ENCODE measurements around the gene LYZL1.
"Not testable (repeated sequence)": the region's sequence is repeated elsewhere in the genome, so short reads cannot be mapped to it uniquely, and the experiment has no call there.

The LYZL1 gene

DNA sequence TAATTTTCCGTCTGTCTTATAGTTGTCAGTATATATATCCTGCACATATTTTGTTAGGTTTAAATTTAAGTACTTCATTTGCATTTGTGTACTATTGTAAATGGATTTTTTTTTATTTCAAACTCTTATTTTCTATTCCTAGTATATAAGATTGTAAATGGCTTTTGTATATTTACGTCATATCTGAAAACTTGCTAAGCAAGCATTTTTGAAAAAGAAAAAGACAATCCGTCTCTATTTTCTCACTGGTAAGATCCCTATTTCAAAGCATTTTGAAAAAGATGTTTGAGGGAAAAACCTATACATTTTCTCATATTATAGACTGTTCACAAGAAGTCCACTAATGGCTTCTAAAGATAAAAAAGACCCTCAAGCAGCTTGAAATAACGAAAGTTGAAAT, 1.2 kb upstream of the LYZL1 start:
- H3K4me2 ChIP-seq (ENCODE audit: low read length) = no peak overlapping the region
- H4K20me1 ChIP-seq (ENCODE audit: insufficient read depth, low read length) = no peaks in the 10 kb centered on the region
- no peak overlapping the region for H3K4me3 ChIP-seq (ENCODE audit: low read depth, low read length, poor library complexity, severe bottlenecking)
- H2AFZ ChIP-seq (ENCODE audit: low read length) = no peak overlapping the region
- H3K79me2 ChIP-seq (ENCODE audit: insufficient read depth, low read length) = no peaks in the 10 kb centered on the region
- H3K27me3 ChIP-seq (ENCODE audit: insufficient read depth, low read length) = no peaks in the 10 kb centered on the region
- H3K9ac ChIP-seq (ENCODE audit: low read length) = no peak overlapping the region
- no peaks in the 10 kb centered on the region for H3K9me3 ChIP-seq (ENCODE audit: low read length)
- no peak overlapping the region for H3K27ac ChIP-seq (ENCODE audit: low read depth, low read length, poor library complexity, severe bottlenecking)
- no peaks in the 10 kb centered on the region for H3K4me1 ChIP-seq (ENCODE audit: insufficient read depth, low read length, severe bottlenecking)
- no peaks in the 10 kb centered on the region for H3K36me3 ChIP-seq (ENCODE audit: insufficient read depth, low read length)
- TF ChIP-seq EZH2 (IDR thresholded peaks at IDR 0.05; ENCODE audit: borderline replicate concordance, low read length) = no peak
- TF ChIP-seq, protein P1, sequence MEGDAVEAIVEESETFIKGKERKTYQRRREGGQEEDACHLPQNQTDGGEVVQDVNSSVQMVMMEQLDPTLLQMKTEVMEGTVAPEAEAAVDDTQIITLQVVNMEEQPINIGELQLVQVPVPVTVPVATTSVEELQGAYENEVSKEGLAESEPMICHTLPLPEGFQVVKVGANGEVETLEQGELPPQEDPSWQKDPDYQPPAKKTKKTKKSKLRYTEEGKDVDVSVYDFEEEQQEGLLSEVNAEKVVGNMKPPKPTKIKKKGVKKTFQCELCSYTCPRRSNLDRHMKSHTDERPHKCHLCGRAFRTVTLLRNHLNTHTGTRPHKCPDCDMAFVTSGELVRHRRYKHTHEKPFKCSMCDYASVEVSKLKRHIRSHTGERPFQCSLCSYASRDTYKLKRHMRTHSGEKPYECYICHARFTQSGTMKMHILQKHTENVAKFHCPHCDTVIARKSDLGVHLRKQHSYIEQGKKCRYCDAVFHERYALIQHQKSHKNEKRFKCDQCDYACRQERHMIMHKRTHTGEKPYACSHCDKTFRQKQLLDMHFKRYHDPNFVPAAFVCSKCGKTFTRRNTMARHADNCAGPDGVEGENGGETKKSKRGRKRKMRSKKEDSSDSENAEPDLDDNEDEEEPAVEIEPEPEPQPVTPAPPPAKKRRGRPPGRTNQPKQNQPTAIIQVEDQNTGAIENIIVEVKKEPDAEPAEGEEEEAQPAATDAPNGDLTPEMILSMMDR (IDR thresholded peaks at IDR 0.05; ENCODE audit: low read length) = no peak
- H3F3A ChIP-seq (ENCODE audit: insufficient read depth, low read length) = no peaks in the 10 kb centered on the region
- no peaks in the 10 kb centered on the region for H3K9me2 ChIP-seq (ENCODE audit: low read depth, low read length)

DNA sequence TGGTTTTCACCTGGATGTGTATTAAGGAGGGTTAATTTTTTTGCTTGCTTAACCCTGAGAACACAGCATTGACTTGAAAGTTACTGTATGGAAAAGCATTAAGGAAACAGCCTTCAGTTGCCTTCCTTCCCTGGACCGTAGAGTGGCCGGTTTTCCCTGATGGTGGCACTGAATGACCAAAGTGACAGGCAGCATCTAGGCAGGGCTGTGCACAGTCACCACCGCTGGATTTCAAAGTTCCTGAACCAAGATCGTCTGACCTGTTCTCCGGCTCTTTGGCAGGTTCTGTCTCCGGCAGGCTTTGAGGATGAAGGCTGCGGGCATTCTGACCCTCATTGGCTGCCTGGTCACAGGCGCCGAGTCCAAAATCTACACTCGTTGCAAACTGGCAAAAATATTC, 2.7 kb downstream of the LYZL1 start:
- H3K36me3 ChIP-seq (ENCODE audit: insufficient read depth, low read length); H3K9me3 ChIP-seq (ENCODE audit: low read length); H3K27me3 ChIP-seq (ENCODE audit: insufficient read depth, low read length); H3K27ac ChIP-seq (ENCODE audit: low read depth, low read length, poor library complexity, severe bottlenecking); H3K4me2 ChIP-seq (ENCODE audit: low read length); H3K79me2 ChIP-seq (ENCODE audit: insufficient read depth, low read length); H3K9me2 ChIP-seq (ENCODE audit: low read depth, low read length); H2AFZ ChIP-seq (ENCODE audit: low read length); H3K4me1 ChIP-seq (ENCODE audit: insufficient read depth, low read length, severe bottlenecking); H3K4me3 ChIP-seq (ENCODE audit: low read depth, low read length, poor library complexity, severe bottlenecking); H3K9ac ChIP-seq (ENCODE audit: low read length); H3F3A ChIP-seq (ENCODE audit: insufficient read depth, low read length); H4K20me1 ChIP-seq (ENCODE audit: insufficient read depth, low read length): not testable (repeated sequence)

DNA sequence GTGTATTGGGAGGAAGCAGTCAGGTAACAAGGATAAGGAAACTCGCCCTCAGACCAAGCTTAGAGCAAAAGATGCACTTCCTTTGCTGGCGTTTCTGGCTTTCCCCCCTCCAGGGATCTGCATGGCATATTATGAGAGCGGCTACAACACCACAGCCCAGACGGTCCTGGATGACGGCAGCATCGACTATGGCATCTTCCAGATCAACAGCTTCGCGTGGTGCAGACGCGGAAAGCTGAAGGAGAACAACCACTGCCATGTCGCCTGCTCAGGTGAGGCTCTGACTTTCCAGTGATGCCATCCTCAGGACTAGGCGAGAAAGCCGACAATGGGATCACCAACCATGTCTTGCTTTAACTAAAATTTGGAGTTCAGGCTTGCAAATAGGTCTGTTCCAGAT, 3.5 kb downstream of the LYZL1 start:
- H3K27ac ChIP-seq (ENCODE audit: low read depth, low read length, poor library complexity, severe bottlenecking); H3K27me3 ChIP-seq (ENCODE audit: insufficient read depth, low read length): not testable (repeated sequence)

DNA sequence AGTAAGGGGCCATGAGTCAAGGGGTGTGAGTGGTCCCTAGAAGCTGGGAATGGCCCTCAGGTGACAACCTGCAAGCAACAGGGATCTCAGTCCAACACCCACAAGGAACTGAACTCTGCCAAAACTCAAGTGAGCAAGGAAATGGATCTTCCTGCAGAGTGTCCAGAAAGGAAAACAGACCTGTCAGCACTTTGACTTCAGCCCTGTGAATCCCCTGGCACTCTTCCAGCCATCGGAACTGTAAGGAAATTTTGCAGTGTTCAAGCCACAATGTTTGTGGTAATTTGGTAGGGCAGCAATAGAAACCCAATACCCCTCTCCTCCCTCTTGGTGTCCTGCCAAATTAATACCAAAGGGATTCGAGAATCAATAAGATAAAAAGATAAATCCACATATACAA, 6.9 kb downstream of the LYZL1 start:
- H3K4me3 ChIP-seq (ENCODE audit: low read depth, low read length, poor library complexity, severe bottlenecking) = no peak overlapping the region
- no peaks in the 10 kb centered on the region for H3K27me3 ChIP-seq (ENCODE audit: insufficient read depth, low read length)
- H3K4me1 ChIP-seq (ENCODE audit: insufficient read depth, low read length, severe bottlenecking) = no peaks in the 10 kb centered on the region
- H3K9me3 ChIP-seq (ENCODE audit: low read length) = no peaks in the 10 kb centered on the region
- H3K79me2 ChIP-seq (ENCODE audit: insufficient read depth, low read length) = no peaks in the 10 kb centered on the region
- H3F3A ChIP-seq (ENCODE audit: insufficient read depth, low read length) = no peaks in the 10 kb centered on the region
- no peak overlapping the region for H3K4me2 ChIP-seq (ENCODE audit: low read length)
- H3K9me2 ChIP-seq (ENCODE audit: low read depth, low read length) = no peaks in the 10 kb centered on the region
- H3K27ac ChIP-seq (ENCODE audit: low read depth, low read length, poor library complexity, severe bottlenecking) = no peak overlapping the region
- no peak for TF ChIP-seq EZH2 (IDR thresholded peaks at IDR 0.05; ENCODE audit: borderline replicate concordance, low read length)
- TF ChIP-seq, protein P1 (IDR thresholded peaks at IDR 0.05; ENCODE audit: low read length) = no peak
- no peak overlapping the region for H3K9ac ChIP-seq (ENCODE audit: low read length)
- no peaks in the 10 kb centered on the region for H3K36me3 ChIP-seq (ENCODE audit: insufficient read depth, low read length)
- H2AFZ ChIP-seq (ENCODE audit: low read length) = no peak overlapping the region
- H4K20me1 ChIP-seq (ENCODE audit: insufficient read depth, low read length) = no peaks in the 10 kb centered on the region

More for the DNA sequence above, 3.5 kb downstream of the LYZL1 start:
- H3K9ac ChIP-seq (ENCODE audit: low read length); H3K9me2 ChIP-seq (ENCODE audit: low read depth, low read length); H3K79me2 ChIP-seq (ENCODE audit: insufficient read depth, low read length); H2AFZ ChIP-seq (ENCODE audit: low read length); H3K36me3 ChIP-seq (ENCODE audit: insufficient read depth, low read length); H3F3A ChIP-seq (ENCODE audit: insufficient read depth, low read length); H3K4me3 ChIP-seq (ENCODE audit: low read depth, low read length, poor library complexity, severe bottlenecking); H3K4me1 ChIP-seq (ENCODE audit: insufficient read depth, low read length, severe bottlenecking); H3K4me2 ChIP-seq (ENCODE audit: low read length); H3K9me3 ChIP-seq (ENCODE audit: low read length); H4K20me1 ChIP-seq (ENCODE audit: insufficient read depth, low read length): not testable (repeated sequence)
